MM.1S (cell line): ENCODE data around the gene RAI1.

Experiments used
- DNase-seq: peaks from one replicate; pipeline ENCODE4 v3.0.0-alpha.2; 2015
- H2AFZ ChIP-seq: fragments of 300-600 bp; sonication (generic); 2 replicates; pipeline ENCODE4 v1.6.0; 2016; ENCODE audit warnings: antibody characterized with exemption, low read length
- H3F3A ChIP-seq: fragments of 300-600 bp; sonication (generic); 2 replicates; pipeline ENCODE4 v1.6.1; 2016; ENCODE audit warnings: mild to moderate bottlenecking, antibody characterized with exemption, low read length, moderate library complexity, mixed read lengths; ENCODE audit not compliant: insufficient read depth
- H3K27ac ChIP-seq: fragments of 300-600 bp; sonication (generic); 2 replicates; pipeline ENCODE4 v1.5.1; 2016; ENCODE audit warnings: mild to moderate bottlenecking, low read length
- H3K27me3 ChIP-seq: fragments of 300-600 bp; sonication (generic); replicated peaks from 2 replicates; pipeline ENCODE4 v1.6.0; 2016; ENCODE audit warnings: low read length; ENCODE audit not compliant: insufficient read depth
- H3K36me3 ChIP-seq: fragments of 300-600 bp; sonication (generic); replicated peaks from 2 replicates; pipeline ENCODE4 v1.6.1; 2016; ENCODE audit warnings: mild to moderate bottlenecking, low read length, mixed read lengths; ENCODE audit not compliant: insufficient read depth
- H3K4me1 ChIP-seq: fragments of 300-600 bp; sonication (generic); 2 replicates; pipeline ENCODE4 v1.6.1; 2016; ENCODE audit warnings: low read length, mixed read lengths
- H3K4me2 ChIP-seq: fragments of 300-600 bp; sonication (generic); 2 replicates; pipeline ENCODE4 v1.6.0; 2016; ENCODE audit warnings: low read depth, low read length
- H3K4me3 ChIP-seq: fragments of 300-600 bp; sonication (generic); 2 replicates; pipeline ENCODE4 v1.5.1; 2016; ENCODE audit warnings: low read length, mixed read lengths
- H3K79me2 ChIP-seq: fragments of 300-600 bp; sonication (generic); 2 replicates; pipeline ENCODE4 v1.6.1; 2016; ENCODE audit warnings: mixed run types, low read length, mixed read lengths
- H3K9ac ChIP-seq: fragments of 300-600 bp; sonication (generic); 2 replicates; pipeline ENCODE4 v1.6.1; 2016; ENCODE audit warnings: low read length, mixed read lengths
- H3K9me2 ChIP-seq: fragments of 300-600 bp; sonication (generic); replicated peaks from 2 replicates; pipeline ENCODE4 v1.6.1; 2016; ENCODE audit warnings: mild to moderate bottlenecking, low read length, mixed read lengths; ENCODE audit not compliant: insufficient read depth
- H3K9me3 ChIP-seq: fragments of 300-600 bp; sonication (generic); replicated peaks from 2 replicates; pipeline ENCODE4 v1.6.1; 2016; ENCODE audit warnings: mild to moderate bottlenecking, low read length, mixed read lengths; ENCODE audit not compliant: insufficient read depth
- H4K20me1 ChIP-seq: fragments of 300-600 bp; sonication (generic); 2 replicates; pipeline ENCODE4 v1.6.1; 2016; ENCODE audit warnings: mild to moderate bottlenecking, low read length, moderate library complexity, mixed read lengths; ENCODE audit not compliant: insufficient read depth
- EZH2 ChIP-seq: fragments of 300-600 bp; sonication (generic); optimal IDR thresholded peaks from 2 replicates; pipeline ENCODE3; 2017; ENCODE audit warnings: low read depth, mild to moderate bottlenecking, antibody characterized with exemption, low read length, mixed read lengths
- EZH2phosphoT487 ChIP-seq: fragments of 300-600 bp; sonication (generic); IDR thresholded peaks from 2 replicates; pipeline ENCODE4 v1.6.1; 2018; ENCODE audit warnings: antibody characterized with exemption, low read length
- TF ChIP-seq, protein P1 (sequence below): fragments of 300-600 bp; sonication (generic); IDR thresholded peaks from 2 replicates; pipeline ENCODE4 v1.5.1; 2016; ENCODE audit warnings: antibody characterized with exemption, low read length, mixed read lengths

RAI1 gene

DNA sequence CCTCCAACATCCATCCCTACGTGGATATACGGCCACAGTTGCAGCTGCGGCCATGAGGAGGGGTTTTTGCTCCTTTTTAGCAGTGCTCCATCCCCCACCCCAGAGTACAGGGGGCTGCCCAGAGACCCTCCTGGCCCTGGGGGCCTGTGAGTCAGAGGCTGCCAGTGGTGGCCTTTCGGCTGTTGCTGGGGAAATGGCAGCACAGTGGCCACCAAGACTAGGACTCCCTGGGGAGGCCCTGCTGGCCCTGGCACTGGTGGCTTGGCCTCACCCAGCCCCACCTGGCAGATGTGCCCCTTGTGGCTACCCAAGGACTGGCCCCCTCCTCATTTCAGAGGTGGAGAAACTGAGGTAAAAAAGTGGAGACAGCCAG lies 29.1 kb downstream of the RAI1 start:
- Histone ChIP-seq H3K79me2 (peaks cover 31% of the 10 kb centered on the region), H3K9ac (no peak overlapping the region), H3K9me3 (no peaks in the 10 kb centered on the region), H3K4me2 (no peak overlapping the region), H2AFZ (no peak overlapping the region), H3F3A (no peaks in the 10 kb centered on the region), H3K36me3 (no peaks in the 10 kb centered on the region), H3K27me3 (no peaks in the 10 kb centered on the region), H3K4me3 (no peak overlapping the region), H4K20me1 (no peaks in the 10 kb centered on the region), H3K9me2 (no peaks in the 10 kb centered on the region), H3K27ac (no peak overlapping the region), H3K4me1 (no peaks in the 10 kb centered on the region)
- no peak for DNase-seq
- TF ChIP-seq, protein P1, sequence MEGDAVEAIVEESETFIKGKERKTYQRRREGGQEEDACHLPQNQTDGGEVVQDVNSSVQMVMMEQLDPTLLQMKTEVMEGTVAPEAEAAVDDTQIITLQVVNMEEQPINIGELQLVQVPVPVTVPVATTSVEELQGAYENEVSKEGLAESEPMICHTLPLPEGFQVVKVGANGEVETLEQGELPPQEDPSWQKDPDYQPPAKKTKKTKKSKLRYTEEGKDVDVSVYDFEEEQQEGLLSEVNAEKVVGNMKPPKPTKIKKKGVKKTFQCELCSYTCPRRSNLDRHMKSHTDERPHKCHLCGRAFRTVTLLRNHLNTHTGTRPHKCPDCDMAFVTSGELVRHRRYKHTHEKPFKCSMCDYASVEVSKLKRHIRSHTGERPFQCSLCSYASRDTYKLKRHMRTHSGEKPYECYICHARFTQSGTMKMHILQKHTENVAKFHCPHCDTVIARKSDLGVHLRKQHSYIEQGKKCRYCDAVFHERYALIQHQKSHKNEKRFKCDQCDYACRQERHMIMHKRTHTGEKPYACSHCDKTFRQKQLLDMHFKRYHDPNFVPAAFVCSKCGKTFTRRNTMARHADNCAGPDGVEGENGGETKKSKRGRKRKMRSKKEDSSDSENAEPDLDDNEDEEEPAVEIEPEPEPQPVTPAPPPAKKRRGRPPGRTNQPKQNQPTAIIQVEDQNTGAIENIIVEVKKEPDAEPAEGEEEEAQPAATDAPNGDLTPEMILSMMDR = no peak
- TF ChIP-seq EZH2phosphoT487 = no peak
- TF ChIP-seq EZH2 = no peak

DNA sequence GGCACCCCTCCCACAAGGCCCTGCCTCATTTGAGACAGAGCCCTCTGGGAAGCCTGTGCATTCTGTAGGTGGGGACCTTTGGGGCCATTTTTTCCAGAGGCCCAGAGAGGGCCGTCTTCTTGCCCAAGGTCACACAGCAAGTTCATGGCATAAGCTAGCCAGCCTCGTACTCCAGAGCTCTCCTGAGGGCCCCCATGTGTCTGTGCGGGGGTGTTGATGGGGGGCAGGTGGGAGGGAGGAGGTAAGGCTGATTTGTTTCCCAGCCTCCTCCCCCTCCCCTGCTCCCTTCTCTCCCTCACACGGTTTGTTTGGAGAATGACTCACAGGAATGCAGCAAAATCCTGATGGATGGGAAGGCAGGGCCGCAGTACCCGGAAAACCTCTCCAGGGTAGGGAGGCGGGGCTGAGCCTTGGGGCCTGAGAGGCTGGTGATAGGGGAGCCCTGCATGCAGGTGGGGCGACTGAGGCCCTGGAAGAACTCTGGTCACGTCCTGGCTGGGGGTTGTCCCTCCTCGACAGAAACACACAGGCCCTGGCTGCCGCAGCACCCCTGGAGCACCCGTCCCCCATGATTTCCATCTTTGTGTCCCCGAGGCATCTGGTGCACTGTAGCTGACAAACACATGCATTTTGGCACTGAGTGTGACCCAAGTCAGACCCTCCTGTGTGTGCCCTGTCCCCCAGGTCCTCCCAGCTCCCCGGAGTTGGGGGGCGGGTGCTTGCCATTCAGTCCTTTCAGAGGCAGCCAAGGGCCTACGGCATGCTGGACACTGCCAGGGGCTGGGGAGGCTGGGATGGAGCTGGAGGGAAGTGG lies 29.7 kb downstream of the RAI1 start:
- TF ChIP-seq EZH2phosphoT487 = no peak
- H3K79me2 ChIP-seq = peaks cover 36% of the 10 kb centered on the region
- H3K27me3 ChIP-seq = no peaks in the 10 kb centered on the region
- H3K36me3 ChIP-seq = no peaks in the 10 kb centered on the region
- H3K9ac ChIP-seq = no peak overlapping the region
- H4K20me1 ChIP-seq = no peaks in the 10 kb centered on the region
- H3K4me3 ChIP-seq = no peak overlapping the region
- no peak overlapping the region for H2AFZ ChIP-seq
- H3F3A ChIP-seq = no peaks in the 10 kb centered on the region
- H3K9me2 ChIP-seq = no peaks in the 10 kb centered on the region
- H3K4me2 ChIP-seq = no peak overlapping the region
- H3K9me3 ChIP-seq = no peaks in the 10 kb centered on the region
- H3K4me1 ChIP-seq = no peaks in the 10 kb centered on the region
- no peak overlapping the region for H3K27ac ChIP-seq
- DNase-seq = no peak

DNA sequence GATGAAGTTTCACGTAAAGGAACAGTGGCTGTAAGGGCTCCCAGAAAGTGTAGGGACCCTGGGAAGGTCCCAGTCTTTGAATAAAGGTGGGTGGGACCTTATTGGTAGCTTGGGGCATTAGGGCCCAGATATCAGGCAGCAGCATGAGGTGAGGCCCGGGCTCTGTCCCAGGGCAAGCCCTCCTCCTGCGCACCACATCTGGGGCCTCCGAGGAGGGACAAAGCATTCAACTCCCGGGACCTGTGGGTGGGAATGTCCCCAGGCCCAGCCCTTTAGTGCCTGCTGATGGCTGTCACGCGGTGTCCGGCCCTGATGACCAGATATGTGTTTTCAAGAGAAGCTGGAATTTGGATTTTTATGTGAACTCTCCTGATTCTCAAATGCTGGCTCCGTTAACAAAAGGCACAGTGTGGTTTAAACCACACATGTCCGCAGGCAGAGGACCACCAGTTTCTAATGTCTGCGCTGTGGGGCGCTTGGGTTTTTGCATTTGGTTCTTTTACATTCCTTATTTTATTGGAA lies 30.4 kb downstream of the RAI1 start:
- Histone ChIP-seq H4K20me1 (no peaks in the 10 kb centered on the region), H3K4me3 (no peak overlapping the region), H3K4me2 (no peak overlapping the region), H3K9me2 (no peaks in the 10 kb centered on the region), H3K27ac (no peak overlapping the region), H3K36me3 (no peaks in the 10 kb centered on the region), H3K4me1 (no peaks in the 10 kb centered on the region), H3K9ac (no peak overlapping the region), H3K27me3 (no peaks in the 10 kb centered on the region), H3K79me2 (peaks cover 40% of the 10 kb centered on the region), H3F3A (no peaks in the 10 kb centered on the region), H3K9me3 (no peaks in the 10 kb centered on the region), H2AFZ (no peak overlapping the region)
- TF ChIP-seq EZH2phosphoT487 = no peak
- no peak for TF ChIP-seq EZH2
- TF ChIP-seq, protein P1 = no peak
- no peak for DNase-seq
